Peyer's patch (tissue), 4 donors: ENCODE measurements around the gene CNOT6L.

Experiments
- POLR2A ChIP-seq, 2 donors: fragments of 450-650 bp; IDR thresholded peaks; one replicate each; pipeline ENCODE4 v1.5.1; 2017; ENCODE audit warnings: antibody characterized with exemption in 2 of 2, mild to moderate bottlenecking in 2 of 2, moderate library complexity in 2 of 2
- TF ChIP-seq, protein P1 (sequence below), 6 experiments: fragments of 450-650 bp in 4 of 6; fragments of 200-600 bp in 2 of 6; sonication (generic) in 1 of 6; IDR thresholded peaks; one replicate each; pipeline ENCODE4 v1.5.1; 2017 to 2019; ENCODE audit warnings: antibody characterized with exemption in 6 of 6, mild to moderate bottlenecking in 3 of 6, moderate library complexity in 1 of 6

DNA sequence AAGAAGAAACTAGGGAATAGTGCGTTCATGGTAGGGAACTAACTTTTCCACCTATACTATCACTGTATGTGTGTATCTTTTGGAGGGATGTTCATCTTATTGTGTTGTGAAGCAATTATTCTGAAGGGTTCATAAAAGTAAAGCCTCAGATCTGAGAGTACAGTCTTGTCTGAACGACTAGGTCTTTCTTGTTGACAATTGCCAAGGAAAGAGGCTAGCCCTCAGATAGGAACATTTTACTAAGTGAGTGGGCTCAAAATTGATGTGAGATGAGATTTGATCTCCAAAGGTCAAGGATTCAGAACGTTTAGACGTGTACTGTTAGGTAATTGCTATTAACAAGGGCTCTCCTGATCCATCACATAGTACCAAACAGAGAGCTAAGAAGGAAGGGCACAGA lies 15.2 kb upstream of the CNOT6L start:
- TF ChIP-seq, protein P1, sequence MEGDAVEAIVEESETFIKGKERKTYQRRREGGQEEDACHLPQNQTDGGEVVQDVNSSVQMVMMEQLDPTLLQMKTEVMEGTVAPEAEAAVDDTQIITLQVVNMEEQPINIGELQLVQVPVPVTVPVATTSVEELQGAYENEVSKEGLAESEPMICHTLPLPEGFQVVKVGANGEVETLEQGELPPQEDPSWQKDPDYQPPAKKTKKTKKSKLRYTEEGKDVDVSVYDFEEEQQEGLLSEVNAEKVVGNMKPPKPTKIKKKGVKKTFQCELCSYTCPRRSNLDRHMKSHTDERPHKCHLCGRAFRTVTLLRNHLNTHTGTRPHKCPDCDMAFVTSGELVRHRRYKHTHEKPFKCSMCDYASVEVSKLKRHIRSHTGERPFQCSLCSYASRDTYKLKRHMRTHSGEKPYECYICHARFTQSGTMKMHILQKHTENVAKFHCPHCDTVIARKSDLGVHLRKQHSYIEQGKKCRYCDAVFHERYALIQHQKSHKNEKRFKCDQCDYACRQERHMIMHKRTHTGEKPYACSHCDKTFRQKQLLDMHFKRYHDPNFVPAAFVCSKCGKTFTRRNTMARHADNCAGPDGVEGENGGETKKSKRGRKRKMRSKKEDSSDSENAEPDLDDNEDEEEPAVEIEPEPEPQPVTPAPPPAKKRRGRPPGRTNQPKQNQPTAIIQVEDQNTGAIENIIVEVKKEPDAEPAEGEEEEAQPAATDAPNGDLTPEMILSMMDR (IDR thresholded peaks at IDR 0.05): no peak
- TF ChIP-seq POLR2A (IDR thresholded peaks at IDR 0.05): no peak
